Urothelium cell line (cell line): Measurements from ENCODE around the gene MRAP.

ENCODE experiments used
- DNase-seq: peaks from one replicate; pipeline ENCODE4 v3.0.0; 2011; ENCODE audit warnings: low spot score, mixed read lengths
- FAIRE-seq: peaks from 2 replicates; lab custom pipeline; 2011; peaks lifted over from hg19 to GRCh38; lab: Jason Lieb, UNC

MRAP gene

GRCh38 chr21:32320726-32321125 lies 22.1 kb downstream of the MRAP start:
- FAIRE-seq (no peak), DNase-seq (no peak)

DNA sequence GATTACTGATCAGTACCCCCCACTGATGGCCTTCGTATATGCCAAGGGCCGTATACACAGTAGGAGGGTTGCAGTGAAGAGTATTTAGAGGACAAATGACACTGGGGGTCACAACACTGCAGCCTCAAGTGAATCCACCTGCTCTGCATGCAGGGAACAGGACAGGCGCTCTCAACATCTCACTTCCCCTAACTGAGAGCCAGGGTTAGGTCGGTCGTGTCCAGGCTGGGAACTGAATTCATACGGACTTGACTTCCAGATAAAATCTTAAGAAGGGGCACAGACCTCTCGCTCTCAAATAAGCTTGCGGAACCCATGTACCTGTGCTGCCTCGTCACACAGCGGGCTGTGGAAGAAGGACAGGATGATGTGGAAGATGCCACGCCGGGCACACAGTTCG lies 22.8 kb downstream of the MRAP start:
- FAIRE-seq, result no peak
- no peak for DNase-seq

GRCh38 chr21:32322103-32322502 lies 23.4 kb downstream of the MRAP start:
- DNase-seq, result no peak
- no peak for FAIRE-seq

GRCh38 chr21:32322676-32323075 lies 24.0 kb downstream of the MRAP start:
- no peak for DNase-seq
- no peak for FAIRE-seq

- FAIRE-seq, result no peak
- no peak for DNase-seq
These were observed 27.1 kb downstream of the MRAP start for GRCh38 chr21:32325706-32326105.

DNA sequence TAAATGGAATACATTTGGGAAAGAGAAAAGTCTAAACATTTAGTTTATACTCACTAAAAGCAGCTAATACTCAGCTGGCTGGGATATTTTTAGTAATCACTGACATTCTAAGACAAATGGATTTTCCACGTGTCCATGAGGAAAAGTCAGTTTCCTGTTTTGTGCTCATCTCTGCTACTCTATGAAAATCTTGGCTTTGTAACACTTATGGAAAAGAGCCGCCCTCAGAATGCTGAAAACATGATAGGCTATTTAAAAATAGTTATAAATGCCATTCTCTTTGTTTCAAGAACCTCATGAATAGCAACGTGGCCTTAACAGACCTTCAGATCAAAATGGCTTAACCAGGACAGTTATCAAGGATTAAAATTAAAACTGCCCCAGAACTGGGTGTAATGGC lies 29.9 kb downstream of the MRAP start:
- no peak for FAIRE-seq

DNA sequence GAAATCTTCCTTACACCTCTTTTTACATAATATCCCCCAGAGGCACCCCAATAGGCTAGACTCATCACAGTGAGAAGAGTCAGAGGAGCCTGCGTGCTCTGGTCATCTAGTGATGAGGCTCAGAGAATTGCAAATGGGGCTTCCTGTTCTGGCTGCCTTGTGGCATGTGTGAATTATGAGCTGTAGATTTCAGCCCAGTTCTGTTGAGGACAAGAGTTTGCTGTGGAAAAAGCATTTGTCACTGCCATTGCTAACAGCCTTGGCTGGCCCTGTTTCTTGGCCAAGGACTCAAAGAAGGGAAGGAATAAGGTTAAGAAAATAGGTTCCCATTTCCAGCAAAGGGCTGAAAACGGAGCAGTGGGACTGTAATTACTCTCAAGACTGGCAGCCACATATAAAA lies 30.7 kb downstream of the MRAP start:
- FAIRE-seq, result no peak
- no peak for DNase-seq

More for the DNA sequence above, 29.9 kb downstream of the MRAP start:
- DNase-seq, result no peak

DNA sequence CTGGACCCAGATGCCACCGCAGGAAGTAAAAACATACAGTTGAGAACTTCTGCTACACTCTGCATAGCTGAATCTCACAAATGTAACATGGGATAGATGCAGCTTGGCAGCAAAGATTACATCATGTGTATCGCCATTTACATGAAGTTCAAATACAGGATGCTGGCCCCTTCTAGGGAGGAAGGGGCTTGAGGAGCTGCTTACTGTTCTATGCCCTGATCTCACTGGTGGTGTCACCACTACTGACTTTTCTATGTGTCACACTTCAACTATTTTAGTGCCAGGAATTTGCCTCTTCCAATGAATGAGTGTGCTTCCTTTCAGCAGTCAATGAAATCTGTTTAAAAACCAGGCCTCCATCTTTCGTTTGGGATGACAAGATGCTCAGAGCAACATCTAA lies 31.1 kb downstream of the MRAP start:
- no peak for FAIRE-seq
- no peak for DNase-seq

GRCh38 chr21:32330784-32331311 lies 32.2 kb downstream of the MRAP start:
- DNase-seq (no peak), FAIRE-seq (no peak)

DNA sequence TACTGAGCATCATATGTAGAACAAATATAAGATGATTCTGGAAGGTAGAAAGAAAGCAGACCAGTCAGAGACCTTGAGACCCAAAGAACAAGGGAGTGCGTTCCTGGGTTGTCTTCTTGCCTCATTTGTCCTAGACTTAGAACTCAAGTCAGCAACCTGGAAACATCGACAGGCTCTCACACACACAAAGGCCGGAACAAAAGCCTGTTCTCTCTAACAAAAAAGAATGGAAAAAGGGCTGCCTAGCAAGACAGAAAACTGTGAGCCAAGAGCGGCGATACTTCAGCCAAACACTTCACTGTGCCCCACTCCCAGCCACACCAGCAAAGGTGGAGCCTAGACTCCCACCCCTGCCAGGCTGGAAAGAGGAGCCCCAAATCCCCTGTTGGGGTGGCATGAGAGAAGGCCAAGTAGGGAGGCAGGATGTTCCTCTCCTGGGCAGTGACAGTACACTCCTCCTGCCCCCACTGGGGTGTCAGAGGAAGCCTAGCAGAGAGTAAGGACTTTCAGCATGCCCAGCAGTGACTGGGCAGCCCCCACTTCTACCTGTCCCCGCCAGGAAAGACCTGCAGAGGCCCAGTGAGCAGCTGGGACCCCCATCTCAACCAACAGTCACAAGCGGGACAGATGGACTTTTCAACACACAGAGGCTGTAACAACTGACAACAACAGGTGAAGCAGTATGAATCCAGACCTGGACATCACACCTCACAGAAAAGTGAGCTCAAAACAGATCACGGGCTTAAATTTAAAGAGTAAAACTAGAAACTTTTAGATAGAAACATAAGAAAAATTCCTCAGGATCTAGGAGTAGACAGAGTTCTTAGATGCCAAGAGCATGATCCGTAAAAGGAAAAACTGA lies 33.0 kb downstream of the MRAP start:
- FAIRE-seq, result no peak
- DNase-seq, result no peak

DNA sequence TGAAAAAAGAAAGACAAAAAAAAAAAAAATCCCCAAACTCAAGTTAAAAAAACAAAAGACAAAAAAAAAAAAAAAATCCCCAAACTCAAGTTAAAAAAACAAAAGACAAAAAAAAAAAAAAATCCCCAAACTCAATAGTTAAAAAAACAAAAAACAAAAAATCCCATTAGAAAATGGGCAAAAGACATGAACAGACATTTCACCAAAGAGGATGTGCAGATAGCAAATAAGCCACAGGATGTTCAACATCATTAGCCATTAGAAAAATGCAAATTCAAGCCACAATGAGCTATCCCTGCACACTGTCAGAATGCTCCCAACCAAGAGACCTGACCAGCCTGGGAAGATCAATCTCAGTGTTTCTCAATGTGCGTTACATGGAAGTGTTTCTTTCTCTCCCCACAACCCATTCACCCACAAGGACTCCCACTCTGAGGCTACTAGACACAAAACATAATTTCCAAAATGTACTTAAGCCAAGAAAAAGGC lies 33.9 kb downstream of the MRAP start:
- no peak for DNase-seq
- FAIRE-seq, result no peak

GRCh38 chr21:32333953-32334673 lies 35.5 kb downstream of the MRAP start:
- FAIRE-seq, result no peak

DNA sequence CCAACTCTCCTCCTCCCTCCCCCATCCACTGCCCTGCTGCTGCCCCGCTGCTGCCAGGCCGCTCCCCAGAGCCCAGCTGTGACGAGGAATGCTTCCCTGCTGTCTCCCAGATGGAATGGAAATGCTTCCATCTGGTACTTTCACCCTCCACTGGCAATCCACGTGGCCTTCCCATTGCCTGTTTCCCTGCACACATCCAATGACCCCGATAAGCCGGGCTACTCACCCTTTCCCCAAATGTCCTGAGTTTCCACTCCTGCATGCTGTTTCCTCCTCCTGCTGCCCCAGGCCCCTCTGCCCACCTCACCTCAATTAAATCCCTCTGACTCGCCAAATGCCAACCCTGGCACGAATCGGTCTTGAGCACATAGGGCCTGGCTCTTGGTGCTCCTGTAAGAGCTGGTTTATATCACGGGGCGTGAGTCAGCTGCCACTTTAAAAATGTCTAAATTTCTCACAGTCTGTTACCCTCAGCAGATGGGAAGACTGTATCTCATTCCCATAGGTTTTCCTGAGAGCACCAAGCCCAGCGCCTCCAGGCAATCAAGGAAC lies 36.4 kb downstream of the MRAP start:
- FAIRE-seq, result no peak
- DNase-seq, result no peak

More at GRCh38 chr21:32333953-32334673, 35.5 kb downstream of the MRAP start:
- no peak for DNase-seq

DNA sequence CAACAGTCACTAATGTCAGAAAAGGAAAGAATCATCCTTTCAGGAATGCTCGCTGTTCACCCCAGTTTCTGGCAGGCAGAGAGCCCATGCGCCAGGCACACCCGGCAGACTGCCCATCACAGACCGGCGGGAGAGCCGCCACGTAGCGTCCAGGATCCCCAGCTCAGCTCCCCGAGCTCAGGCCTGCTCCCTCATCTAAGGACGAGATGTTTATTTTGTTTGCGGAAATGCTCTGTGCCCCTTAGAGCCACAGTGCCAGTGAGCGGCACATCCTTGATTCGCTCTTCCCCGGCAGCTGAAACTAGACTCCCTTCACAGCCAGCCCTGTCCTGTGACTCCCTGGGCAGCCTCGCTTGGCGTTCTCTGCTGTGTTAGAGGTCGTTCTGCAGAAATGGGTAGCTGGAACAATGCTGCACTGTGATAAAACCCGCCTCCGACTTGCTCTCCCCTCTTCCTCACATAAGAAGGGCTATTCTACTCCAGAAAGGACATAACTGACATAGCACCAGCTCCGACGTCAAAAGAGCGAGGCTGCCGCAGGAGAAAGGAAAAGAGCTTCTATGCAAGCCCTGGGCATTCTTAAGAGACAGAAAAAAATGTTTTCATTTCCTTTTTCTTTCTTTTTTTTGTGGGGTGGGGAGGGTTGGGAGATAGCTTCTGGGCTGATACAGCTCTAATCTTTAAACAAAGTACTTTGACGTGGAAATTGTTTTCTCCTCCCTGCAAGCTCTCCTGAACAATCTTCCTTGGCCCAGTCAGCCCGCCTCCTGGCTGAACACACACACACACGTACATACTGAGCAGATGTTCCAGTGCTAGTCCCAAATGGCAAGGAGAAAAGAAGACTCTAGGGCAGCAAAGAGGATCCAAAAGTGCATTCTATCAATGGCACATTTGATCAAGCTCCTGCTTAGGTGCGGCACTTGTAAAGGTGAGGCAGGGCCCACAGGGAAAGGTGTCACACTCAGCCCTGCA lies 37.2 kb downstream of the MRAP start:
- FAIRE-seq (no peak), DNase-seq (no peak)

- DNase-seq (no peak), FAIRE-seq (no peak)
These were observed 38.1 kb downstream of the MRAP start for GRCh38 chr21:32336711-32337110.

DNA sequence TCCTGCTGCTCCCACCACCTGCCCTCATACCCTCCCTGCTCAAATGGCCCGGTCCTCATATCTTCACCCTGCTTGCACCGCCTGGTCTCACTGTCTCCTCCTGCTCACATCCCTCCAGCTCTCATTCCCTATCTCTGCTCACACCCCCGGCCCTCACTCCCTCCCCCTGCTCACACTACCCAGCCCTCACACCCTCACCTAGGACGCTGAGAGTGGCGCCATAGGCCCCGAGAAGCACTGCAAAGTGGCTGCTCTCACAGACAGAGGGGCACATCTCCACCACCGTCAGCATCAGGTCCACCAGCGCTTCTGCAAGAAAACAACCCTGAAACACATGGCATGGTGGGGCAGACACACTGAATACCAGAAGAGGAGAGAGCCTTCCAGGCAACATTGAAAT lies 38.6 kb downstream of the MRAP start:
- no peak for DNase-seq
- FAIRE-seq, result no peak

GRCh38 chr21:32338209-32338921 lies 39.7 kb downstream of the MRAP start:
- DNase-seq (no peak), FAIRE-seq (no peak)

DNA sequence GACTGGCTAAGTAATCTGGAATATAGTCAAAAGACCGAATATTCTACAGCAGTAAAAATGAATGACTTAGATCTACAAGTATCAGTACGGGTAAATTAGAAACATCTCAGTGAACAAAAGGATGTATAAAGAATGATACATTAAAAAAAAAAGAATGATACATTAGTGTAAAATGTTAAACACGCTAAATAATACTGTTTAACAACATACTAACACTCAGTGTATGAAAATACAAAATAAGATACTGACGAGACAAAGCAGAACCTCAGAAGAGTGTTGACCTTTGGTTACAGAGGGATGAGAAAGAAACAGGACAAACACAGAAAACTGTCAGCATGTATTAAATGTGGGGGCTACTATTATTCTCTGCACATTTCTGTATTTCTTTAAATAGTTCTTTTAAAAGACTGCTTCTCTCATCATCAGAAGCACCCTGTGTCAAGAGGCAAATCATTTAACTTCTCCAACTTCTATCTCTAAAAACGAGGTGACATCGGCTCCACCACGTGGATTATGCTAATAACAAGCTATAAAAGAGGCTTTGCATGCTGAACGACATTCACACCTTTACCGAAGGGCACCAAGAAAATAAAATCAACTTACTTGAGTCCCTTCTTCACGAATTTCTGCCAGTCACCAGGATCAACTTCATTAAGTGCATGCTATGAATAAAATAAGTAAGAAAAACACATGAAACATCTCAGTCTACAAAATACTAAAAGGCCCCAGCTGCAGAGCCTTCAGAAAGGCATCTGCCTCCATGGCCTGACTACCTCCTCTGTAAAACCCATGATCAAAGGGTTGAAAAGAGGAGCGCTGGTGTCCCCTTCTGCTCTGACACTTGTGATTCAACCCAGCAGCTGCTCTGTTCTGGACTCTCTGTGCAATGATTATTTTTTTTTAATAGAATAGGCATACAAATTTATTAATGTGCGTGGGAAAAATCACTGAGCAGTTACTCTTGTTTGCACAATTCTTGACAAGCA lies 42.5 kb downstream of the MRAP start:
- DNase-seq (no peak), FAIRE-seq (no peak)
